Measurements from ENCODE around the gene IQSEC3. TPM values are rescaled to one million over a fixed set of nuclear protein-coding genes. Genes with fewer than 3 reads are reported as not detected.

The IQSEC3 gene
- total and polyA plus RNA-seq, 10 of the 15 experiments (the other 5 are each of a cell fraction or from before 2014, with no cell fraction given): not detected

DNA sequence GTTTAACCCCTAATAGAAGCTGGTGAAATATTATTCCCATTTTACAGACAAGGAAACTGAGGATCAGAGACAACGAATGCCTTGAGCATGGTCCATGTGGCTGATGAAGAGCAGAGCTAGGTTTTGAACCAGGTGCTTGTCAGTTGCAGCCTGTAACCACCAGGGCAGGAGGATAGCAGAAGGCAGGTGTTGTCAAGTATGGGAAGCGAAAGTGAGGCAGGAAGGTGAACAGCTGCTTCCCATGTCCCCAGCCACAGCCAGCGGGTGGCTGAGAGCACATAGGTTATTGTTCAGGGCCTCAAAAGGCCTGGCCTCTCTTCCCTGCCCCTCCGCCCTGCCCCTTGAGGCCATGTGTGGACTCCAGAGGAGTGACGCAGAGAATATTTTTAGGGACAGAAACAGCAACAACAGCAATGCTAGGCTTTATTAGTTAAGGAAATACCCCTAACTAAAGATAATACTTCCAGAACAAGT is 39.6 kb downstream of the IQSEC3 start (continued):
- TF ChIP-seq, protein P1, sequence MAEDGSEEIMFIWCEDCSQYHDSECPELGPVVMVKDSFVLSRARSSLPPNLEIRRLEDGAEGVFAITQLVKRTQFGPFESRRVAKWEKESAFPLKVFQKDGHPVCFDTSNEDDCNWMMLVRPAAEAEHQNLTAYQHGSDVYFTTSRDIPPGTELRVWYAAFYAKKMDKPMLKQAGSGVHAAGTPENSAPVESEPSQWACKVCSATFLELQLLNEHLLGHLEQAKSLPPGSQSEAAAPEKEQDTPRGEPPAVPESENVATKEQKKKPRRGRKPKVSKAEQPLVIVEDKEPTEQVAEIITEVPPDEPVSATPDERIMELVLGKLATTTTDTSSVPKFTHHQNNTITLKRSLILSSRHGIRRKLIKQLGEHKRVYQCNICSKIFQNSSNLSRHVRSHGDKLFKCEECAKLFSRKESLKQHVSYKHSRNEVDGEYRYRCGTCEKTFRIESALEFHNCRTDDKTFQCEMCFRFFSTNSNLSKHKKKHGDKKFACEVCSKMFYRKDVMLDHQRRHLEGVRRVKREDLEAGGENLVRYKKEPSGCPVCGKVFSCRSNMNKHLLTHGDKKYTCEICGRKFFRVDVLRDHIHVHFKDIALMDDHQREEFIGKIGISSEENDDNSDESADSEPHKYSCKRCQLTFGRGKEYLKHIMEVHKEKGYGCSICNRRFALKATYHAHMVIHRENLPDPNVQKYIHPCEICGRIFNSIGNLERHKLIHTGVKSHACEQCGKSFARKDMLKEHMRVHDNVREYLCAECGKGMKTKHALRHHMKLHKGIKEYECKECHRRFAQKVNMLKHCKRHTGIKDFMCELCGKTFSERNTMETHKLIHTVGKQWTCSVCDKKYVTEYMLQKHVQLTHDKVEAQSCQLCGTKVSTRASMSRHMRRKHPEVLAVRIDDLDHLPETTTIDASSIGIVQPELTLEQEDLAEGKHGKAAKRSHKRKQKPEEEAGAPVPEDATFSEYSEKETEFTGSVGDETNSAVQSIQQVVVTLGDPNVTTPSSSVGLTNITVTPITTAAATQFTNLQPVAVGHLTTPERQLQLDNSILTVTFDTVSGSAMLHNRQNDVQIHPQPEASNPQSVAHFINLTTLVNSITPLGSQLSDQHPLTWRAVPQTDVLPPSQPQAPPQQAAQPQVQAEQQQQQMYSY (CRISPR knock-in tag; IDR thresholded peaks at IDR 0.05): no peak
- no peak for TF ChIP-seq JUNB (IDR thresholded peaks at IDR 0.05)
- TF ChIP-seq STAT1 (conservative IDR thresholded peaks at IDR 0.05): no peak
- TF ChIP-seq, protein P2, sequence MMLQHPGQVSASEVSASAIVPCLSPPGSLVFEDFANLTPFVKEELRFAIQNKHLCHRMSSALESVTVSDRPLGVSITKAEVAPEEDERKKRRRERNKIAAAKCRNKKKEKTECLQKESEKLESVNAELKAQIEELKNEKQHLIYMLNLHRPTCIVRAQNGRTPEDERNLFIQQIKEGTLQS (IDR thresholded peaks at IDR 0.05; ENCODE audit: borderline replicate concordance, extremely low read depth, low read depth, low read length): no peak
- TF ChIP-seq SREBF1 (IDR thresholded peaks at IDR 0.05; ENCODE audit: low read length): no peak
- TF ChIP-seq TBL1XR1 (IDR thresholded peaks at IDR 0.05; ENCODE audit: low read depth, low read length): peak; percentile 27; the same call in 1 of the 2 replicates
- TF ChIP-seq SUPT20H (IDR thresholded peaks at IDR 0.05; ENCODE audit: borderline replicate concordance, control insufficient read depth, low read depth, low read length): no peak
- TF ChIP-seq CEBPZ (IDR thresholded peaks at IDR 0.05; ENCODE audit: low read depth, low read length): no peak
- TF ChIP-seq RUNX3 (IDR thresholded peaks at IDR 0.05; ENCODE audit: low read length): peak; percentile 62
- no peak for TF ChIP-seq RELB (IDR thresholded peaks at IDR 0.05; ENCODE audit: low read depth)
- TF ChIP-seq EED (IDR thresholded peaks at IDR 0.05; ENCODE audit: low read depth): peak; percentile 79
- TF ChIP-seq IRF4 (IDR thresholded peaks at IDR 0.05; ENCODE audit: low read depth, low read length): 0 out of 2 replicates have a peak, but pooled peaks have one; percentile 55
- TF ChIP-seq, protein P3, sequence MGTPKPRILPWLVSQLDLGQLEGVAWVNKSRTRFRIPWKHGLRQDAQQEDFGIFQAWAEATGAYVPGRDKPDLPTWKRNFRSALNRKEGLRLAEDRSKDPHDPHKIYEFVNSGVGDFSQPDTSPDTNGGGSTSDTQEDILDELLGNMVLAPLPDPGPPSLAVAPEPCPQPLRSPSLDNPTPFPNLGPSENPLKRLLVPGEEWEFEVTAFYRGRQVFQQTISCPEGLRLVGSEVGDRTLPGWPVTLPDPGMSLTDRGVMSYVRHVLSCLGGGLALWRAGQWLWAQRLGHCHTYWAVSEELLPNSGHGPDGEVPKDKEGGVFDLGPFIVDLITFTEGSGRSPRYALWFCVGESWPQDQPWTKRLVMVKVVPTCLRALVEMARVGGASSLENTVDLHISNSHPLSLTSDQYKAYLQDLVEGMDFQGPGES (IDR thresholded peaks at IDR 0.05): no peak
- TF ChIP-seq CREB1 (IDR thresholded peaks at IDR 0.05; ENCODE audit: low read depth): no peak
- TF ChIP-seq, protein P4, sequence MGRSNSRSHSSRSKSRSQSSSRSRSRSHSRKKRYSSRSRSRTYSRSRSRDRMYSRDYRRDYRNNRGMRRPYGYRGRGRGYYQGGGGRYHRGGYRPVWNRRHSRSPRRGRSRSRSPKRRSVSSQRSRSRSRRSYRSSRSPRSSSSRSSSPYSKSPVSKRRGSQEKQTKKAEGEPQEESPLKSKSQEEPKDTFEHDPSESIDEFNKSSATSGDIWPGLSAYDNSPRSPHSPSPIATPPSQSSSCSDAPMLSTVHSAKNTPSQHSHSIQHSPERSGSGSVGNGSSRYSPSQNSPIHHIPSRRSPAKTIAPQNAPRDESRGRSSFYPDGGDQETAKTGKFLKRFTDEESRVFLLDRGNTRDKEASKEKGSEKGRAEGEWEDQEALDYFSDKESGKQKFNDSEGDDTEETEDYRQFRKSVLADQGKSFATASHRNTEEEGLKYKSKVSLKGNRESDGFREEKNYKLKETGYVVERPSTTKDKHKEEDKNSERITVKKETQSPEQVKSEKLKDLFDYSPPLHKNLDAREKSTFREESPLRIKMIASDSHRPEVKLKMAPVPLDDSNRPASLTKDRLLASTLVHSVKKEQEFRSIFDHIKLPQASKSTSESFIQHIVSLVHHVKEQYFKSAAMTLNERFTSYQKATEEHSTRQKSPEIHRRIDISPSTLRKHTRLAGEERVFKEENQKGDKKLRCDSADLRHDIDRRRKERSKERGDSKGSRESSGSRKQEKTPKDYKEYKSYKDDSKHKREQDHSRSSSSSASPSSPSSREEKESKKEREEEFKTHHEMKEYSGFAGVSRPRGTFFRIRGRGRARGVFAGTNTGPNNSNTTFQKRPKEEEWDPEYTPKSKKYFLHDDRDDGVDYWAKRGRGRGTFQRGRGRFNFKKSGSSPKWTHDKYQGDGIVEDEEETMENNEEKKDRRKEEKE (IDR thresholded peaks at IDR 0.05): no peak
- TF ChIP-seq HDGF (IDR thresholded peaks at IDR 0.05): no peak
